ENCODE results near the gene SOBP. TPM values are rescaled to one million over a fixed set of nuclear protein-coding genes. Genes with fewer than 3 reads are reported as not detected.
A peak's percentile ranks its signal among the peaks of the same experiment; 100 is the strongest.

The SOBP gene
- total and polyA plus RNA-seq, 10 donors, result 0.87 to 7.8 (median 4.9) TPM

- WGBS, 5 donors, result 45 to 47% (median 46%) methylated on average over 2 of the region's 2 CpGs
- intact Hi-C loops (cut with DNase I; ENCODE audit: low total_unique reads), result no loop called here
- H3K4me1 ChIP-seq, result peaks cover 5 to 67% (median 28%) of the 10 kb centered on the region in 6 donors
- DNase-seq, result no peak
- H3K9me3 ChIP-seq, result no peaks in the 10 kb centered on the region
- H3K27ac ChIP-seq, result no peak overlapping the region
- no peak for TF ChIP-seq POLR2A (IDR thresholded peaks at IDR 0.05)
- TF ChIP-seq CTCF (IDR thresholded peaks at IDR 0.05 in 8 of 11, conservative IDR thresholded peaks at IDR 0.05 in 3 of 11), result no peak
- TF ChIP-seq POLR2AphosphoS5 (IDR thresholded peaks at IDR 0.05), result no peak
- peaks cover under 1 to 26% (median 8%) of the 10 kb centered on the region in 7 donors for H3K27me3 ChIP-seq (replicated peaks in 1 of 7)
- no peak overlapping the region for H3K4me3 ChIP-seq
- H3K36me3 ChIP-seq, result no peaks in the 10 kb centered on the region
These were observed 149.6 kb downstream of the SOBP start for GRCh38 chr6:107639511-107639910.

- WGBS, 5 donors, result 55 to 78% (median 60%) methylated on average over 1 of the region's 1 CpG
- H3K27ac ChIP-seq, result peak overlapping the region in 2 of 8 donors; percentile 52 to 76
- H3K36me3 ChIP-seq, result no peaks in the 10 kb centered on the region
- intact Hi-C loops (cut with DNase I; ENCODE audit: low total_unique reads), result no loop called here
- DNase-seq, result no peak
- H3K4me3 ChIP-seq, result no peak overlapping the region
- H3K27me3 ChIP-seq (replicated peaks in 1 of 7), result peaks cover 0 to 10% (median 0%) of the 10 kb centered on the region in 7 donors
- H3K9me3 ChIP-seq, result no peaks in the 10 kb centered on the region
- peaks cover 5 to 67% (median 30%) of the 10 kb centered on the region in 6 donors for H3K4me1 ChIP-seq
- TF ChIP-seq CTCF (IDR thresholded peaks at IDR 0.05 in 8 of 11, conservative IDR thresholded peaks at IDR 0.05 in 3 of 11) (no peak), POLR2A (IDR thresholded peaks at IDR 0.05) (no peak), POLR2AphosphoS5 (IDR thresholded peaks at IDR 0.05) (no peak)
These were observed 151.2 kb downstream of the SOBP start for GRCh38 chr6:107641071-107641470.

GRCh38 chr6:107641500-107641941 is 151.6 kb downstream of the SOBP start:
- H3K4me3 ChIP-seq, result no peak overlapping the region
- peak overlapping the region in 2 of 8 donors; percentile 52 to 76 for H3K27ac ChIP-seq
- TF ChIP-seq POLR2A (IDR thresholded peaks at IDR 0.05), result no peak
- no peak for TF ChIP-seq CTCF (IDR thresholded peaks at IDR 0.05 in 8 of 11, conservative IDR thresholded peaks at IDR 0.05 in 3 of 11)
- TF ChIP-seq POLR2AphosphoS5 (IDR thresholded peaks at IDR 0.05), result no peak

GRCh38 chr6:107642095-107642860 is 152.4 kb downstream of the SOBP start:
- no peaks in the 10 kb centered on the region for H3K9me3 ChIP-seq
- peak overlapping the region in 6 of 8 donors; percentile 19 to 76 (median 52) for H3K27ac ChIP-seq
- 50 to 64% (median 59%) methylated on average over 3 of the region's 3 CpGs for WGBS, 5 donors
- no peaks in the 10 kb centered on the region for H3K27me3 ChIP-seq (replicated peaks in 1 of 7)
- H3K4me3 ChIP-seq, result no peak overlapping the region
- no peaks in the 10 kb centered on the region for H3K36me3 ChIP-seq
- TF ChIP-seq POLR2A (IDR thresholded peaks at IDR 0.05) (no peak), CTCF (IDR thresholded peaks at IDR 0.05 in 8 of 11, conservative IDR thresholded peaks at IDR 0.05 in 3 of 11) (no peak), POLR2AphosphoS5 (IDR thresholded peaks at IDR 0.05) (no peak)
- intact Hi-C loops (cut with DNase I; ENCODE audit: low total_unique reads), result no loop called here
- peaks cover 5 to 72% (median 38%) of the 10 kb centered on the region in 6 donors for H3K4me1 ChIP-seq
- no peak for DNase-seq

More at GRCh38 chr6:107641500-107641941, 151.6 kb downstream of the SOBP start:
- Histone ChIP-seq H3K4me1 (peaks cover 5 to 71% (median 35%) of the 10 kb centered on the region in 6 donors), H3K9me3 (no peaks in the 10 kb centered on the region), H3K27me3 (replicated peaks in 1 of 7) (peaks cover 0 to 5% (median 0%) of the 10 kb centered on the region in 7 donors), H3K36me3 (no peaks in the 10 kb centered on the region)
- WGBS, 5 donors, result 72 to 84% (median 81%) methylated on average over 10 to 14 of the region's 14 CpGs
- intact Hi-C loops (cut with DNase I; ENCODE audit: low total_unique reads), result no loop called here
- DNase-seq, result no peak
